ENCODE results near the gene GABBR2. TPM values are rescaled to one million over a fixed set of nuclear protein-coding genes. Genes with fewer than 3 reads are reported as not detected.
"Not testable (repeated sequence)": the region's sequence is repeated elsewhere in the genome, so short reads cannot be mapped to it uniquely, and the experiment has no call there.

Gene GABBR2
- total and polyA plus RNA-seq, 4 donors = 20.0 to 140 (median 93.3) TPM

- Histone ChIP-seq H3K4me1 (ENCODE audit: control insufficient read depth, insufficient read depth, low read length) (peaks cover 6% of the 10 kb centered on the region), H3K27ac (ENCODE audit: low read depth, low read length) (no peak overlapping the region), H3K36me3 (ENCODE audit: control insufficient read depth, insufficient read depth, low read length) (no peaks in the 10 kb centered on the region), H3K4me3 (ENCODE audit: low read depth, low read length) (no peak overlapping the region), H3K9me3 (ENCODE audit: control insufficient read depth, insufficient read depth, low read length) (no peaks in the 10 kb centered on the region), H3K27me3 (ENCODE audit: control insufficient read depth, insufficient read depth, low read length) (no peaks in the 10 kb centered on the region)
- DNase-seq (ENCODE audit: low read depth in 4 of 6, low spot score in 6 of 6) = no peak
- 96% methylated on average over 7 of the region's 8 CpGs for WGBS (ENCODE audit: insufficient coverage)
Measured at GRCh38 chr9:98479449-98479848, 229.3 kb downstream of the GABBR2 start.

DNA sequence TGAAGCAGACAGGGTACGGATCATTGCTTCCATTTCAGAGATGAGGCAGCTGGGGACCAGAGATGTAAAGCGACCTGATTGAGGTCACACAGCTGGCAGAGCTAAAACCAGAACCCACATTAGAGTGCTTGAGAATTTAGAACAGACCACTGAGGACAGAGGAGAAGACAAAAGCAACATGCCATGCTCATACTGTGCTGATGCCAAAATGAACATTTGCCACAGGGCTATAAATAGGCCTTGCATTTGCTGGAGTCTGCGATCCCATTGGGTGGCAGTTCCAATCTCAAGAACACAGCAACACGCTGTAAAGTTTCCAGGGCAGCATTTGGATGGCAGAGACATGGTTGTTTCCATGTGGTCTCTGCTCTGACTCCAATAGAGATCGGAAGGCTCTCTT lies 230.9 kb downstream of the GABBR2 start:
- H3K27ac ChIP-seq (ENCODE audit: low read depth, low read length) = no peak overlapping the region
- H3K4me1 ChIP-seq (ENCODE audit: control insufficient read depth, insufficient read depth, low read length) = no peaks in the 10 kb centered on the region
- H3K27me3 ChIP-seq (ENCODE audit: control insufficient read depth, insufficient read depth, low read length) = no peaks in the 10 kb centered on the region
- H3K36me3 ChIP-seq (ENCODE audit: control insufficient read depth, insufficient read depth, low read length) = no peaks in the 10 kb centered on the region
- no peaks in the 10 kb centered on the region for H3K9me3 ChIP-seq (ENCODE audit: control insufficient read depth, insufficient read depth, low read length)
- H3K4me3 ChIP-seq (ENCODE audit: low read depth, low read length) = no peak overlapping the region
- WGBS (ENCODE audit: insufficient coverage) = 77% methylated on average over 5 of the region's 5 CpGs
- peak in 1 of 6 donors; percentile 77 for DNase-seq (ENCODE audit: low read depth in 4 of 6, low spot score in 6 of 6)

DNA sequence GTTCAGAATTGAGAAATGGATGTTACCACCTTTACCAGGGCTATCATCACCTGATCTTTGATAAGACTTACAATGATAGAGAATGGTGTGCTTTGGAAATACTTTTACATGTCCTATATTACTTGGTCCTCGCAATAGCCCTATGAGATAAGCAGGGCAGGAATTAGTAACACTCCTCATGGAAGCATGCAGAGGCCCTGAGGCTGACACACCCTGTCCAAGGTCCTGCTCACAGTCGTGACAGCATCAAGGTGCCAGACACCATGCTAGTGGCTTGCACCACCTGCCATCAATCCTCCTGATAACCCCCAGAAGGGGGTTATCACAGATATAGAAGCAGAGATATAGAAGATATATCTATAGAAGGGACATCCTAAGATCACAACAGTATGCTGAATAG lies 236.5 kb downstream of the GABBR2 start:
- Histone ChIP-seq H3K9me3 (ENCODE audit: control insufficient read depth, insufficient read depth, low read length) (no peaks in the 10 kb centered on the region), H3K36me3 (ENCODE audit: control insufficient read depth, insufficient read depth, low read length) (no peaks in the 10 kb centered on the region), H3K27me3 (ENCODE audit: control insufficient read depth, insufficient read depth, low read length) (no peaks in the 10 kb centered on the region), H3K4me3 (ENCODE audit: low read depth, low read length) (no peak overlapping the region), H3K27ac (ENCODE audit: low read depth, low read length) (no peak overlapping the region), H3K4me1 (ENCODE audit: control insufficient read depth, insufficient read depth, low read length) (no peaks in the 10 kb centered on the region)
- WGBS (ENCODE audit: insufficient coverage) = 100% methylated on average over 1 of the region's 2 CpGs
- DNase-seq (ENCODE audit: low read depth in 4 of 6, low spot score in 6 of 6) = no peak

DNA sequence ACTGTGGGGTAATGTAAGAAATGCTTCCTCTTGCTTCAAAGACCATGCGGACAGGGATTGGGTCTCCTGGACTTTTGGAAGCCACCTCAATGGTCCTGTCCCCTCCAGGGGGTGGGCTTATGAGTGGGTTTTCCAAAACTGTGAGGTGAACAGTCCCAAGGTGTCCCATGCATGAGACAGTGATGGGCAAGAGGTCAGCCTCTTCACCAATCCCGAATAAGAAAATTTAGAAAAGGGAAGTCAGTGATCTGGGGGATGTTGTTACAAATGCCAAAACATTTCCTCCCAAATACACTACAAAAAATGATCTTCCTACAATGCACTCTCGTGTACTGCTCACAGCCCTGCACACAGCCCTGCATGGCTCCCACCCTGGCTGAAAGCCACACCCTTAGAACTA lies 237.6 kb downstream of the GABBR2 start:
- no peaks in the 10 kb centered on the region for H3K4me1 ChIP-seq (ENCODE audit: control insufficient read depth, insufficient read depth, low read length)
- no peaks in the 10 kb centered on the region for H3K9me3 ChIP-seq (ENCODE audit: control insufficient read depth, insufficient read depth, low read length)
- no peaks in the 10 kb centered on the region for H3K27me3 ChIP-seq (ENCODE audit: control insufficient read depth, insufficient read depth, low read length)
- DNase-seq (ENCODE audit: low read depth in 4 of 6, low spot score in 6 of 6) = no peak
- WGBS (ENCODE audit: insufficient coverage) = 92% methylated on average over 2 of the region's 3 CpGs
- no peak overlapping the region for H3K27ac ChIP-seq (ENCODE audit: low read depth, low read length)
- no peaks in the 10 kb centered on the region for H3K36me3 ChIP-seq (ENCODE audit: control insufficient read depth, insufficient read depth, low read length)
- H3K4me3 ChIP-seq (ENCODE audit: low read depth, low read length) = no peak overlapping the region

DNA sequence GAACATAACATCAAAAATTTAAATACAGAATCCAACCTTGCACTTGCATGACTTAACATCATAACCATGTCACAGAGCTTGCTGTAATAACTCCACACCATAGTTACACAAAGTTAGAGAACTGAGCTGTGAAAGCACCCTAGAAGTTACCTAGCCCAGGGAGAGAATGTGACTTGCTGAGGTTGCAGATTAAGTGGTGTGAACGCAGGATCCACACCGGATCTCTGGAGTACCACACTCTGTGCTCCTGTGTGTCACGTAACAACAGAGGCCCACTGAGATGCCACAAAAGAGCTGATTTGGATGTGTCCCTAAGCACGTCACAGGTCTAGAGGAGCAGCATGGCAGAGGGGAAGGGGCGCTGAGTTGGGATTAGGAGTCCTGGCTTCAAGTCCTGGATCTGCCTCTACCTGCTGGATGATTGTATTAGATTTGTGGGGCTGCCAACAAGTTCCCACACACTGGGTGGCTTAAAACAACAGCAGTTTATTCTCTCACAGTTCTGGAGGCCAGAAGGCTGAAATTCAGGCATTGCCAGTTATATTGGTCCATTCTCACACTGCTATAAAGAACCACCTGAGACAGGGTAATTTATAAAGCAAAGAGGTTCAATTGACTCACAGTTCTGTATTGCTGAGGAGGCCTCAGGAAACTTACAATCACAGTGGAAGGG lies 240.0 kb downstream of the GABBR2 start:
- DNase-seq (ENCODE audit: low read depth in 4 of 6, low spot score in 6 of 6) = no peak
- no peak overlapping the region for H3K4me3 ChIP-seq (ENCODE audit: low read depth, low read length)
- H3K27ac ChIP-seq (ENCODE audit: low read depth, low read length) = no peak overlapping the region
- 82% methylated on average over 4 of the region's 5 CpGs for WGBS (ENCODE audit: insufficient coverage)
- H3K4me1 ChIP-seq (ENCODE audit: control insufficient read depth, insufficient read depth, low read length) = no peaks in the 10 kb centered on the region
- H3K9me3 ChIP-seq (ENCODE audit: control insufficient read depth, insufficient read depth, low read length) = no peaks in the 10 kb centered on the region
- peaks cover 9% of the 10 kb centered on the region for H3K36me3 ChIP-seq (ENCODE audit: control insufficient read depth, insufficient read depth, low read length)
- H3K27me3 ChIP-seq (ENCODE audit: control insufficient read depth, insufficient read depth, low read length) = no peaks in the 10 kb centered on the region

DNA sequence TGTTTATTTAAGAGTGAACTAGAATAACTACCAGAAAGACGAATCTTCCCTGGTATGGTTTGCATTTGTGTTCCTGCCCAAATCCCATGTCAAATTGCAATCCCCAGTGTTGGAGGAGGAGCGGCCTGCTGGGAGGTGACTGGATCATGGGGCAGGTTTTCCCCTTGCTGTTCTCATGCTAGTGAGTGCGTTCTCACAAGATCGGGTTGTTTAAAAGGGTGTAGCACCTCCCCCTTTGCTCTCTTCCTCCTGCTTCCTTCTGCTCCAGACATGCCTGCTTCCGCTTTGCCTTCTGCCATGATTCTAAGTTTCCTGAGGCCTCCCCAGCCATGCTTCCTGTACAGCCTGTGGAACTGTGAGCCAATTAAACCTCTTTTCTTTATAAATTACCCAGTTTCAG lies 242.9 kb downstream of the GABBR2 start:
- DNase-seq (ENCODE audit: low read depth in 4 of 6, low spot score in 6 of 6) = no peak
- Histone ChIP-seq H3K36me3 (ENCODE audit: control insufficient read depth, insufficient read depth, low read length) (peaks cover 16% of the 10 kb centered on the region), H3K27me3 (ENCODE audit: control insufficient read depth, insufficient read depth, low read length) (no peaks in the 10 kb centered on the region), H3K4me3 (ENCODE audit: low read depth, low read length) (no peak overlapping the region), H3K9me3 (ENCODE audit: control insufficient read depth, insufficient read depth, low read length) (peaks cover 5% of the 10 kb centered on the region), H3K4me1 (ENCODE audit: control insufficient read depth, insufficient read depth, low read length) (no peaks in the 10 kb centered on the region), H3K27ac (ENCODE audit: low read depth, low read length) (no peak overlapping the region)
- WGBS (ENCODE audit: insufficient coverage) = 94% methylated on average over 2 of the region's 5 CpGs

- not testable (repeated sequence) for H3K27ac ChIP-seq (ENCODE audit: low read depth, low read length); DNase-seq (ENCODE audit: low read depth in 4 of 6, low spot score in 6 of 6); H3K27me3 ChIP-seq (ENCODE audit: control insufficient read depth, insufficient read depth, low read length); H3K4me3 ChIP-seq (ENCODE audit: low read depth, low read length); H3K4me1 ChIP-seq (ENCODE audit: control insufficient read depth, insufficient read depth, low read length)
- H3K9me3 ChIP-seq (ENCODE audit: control insufficient read depth, insufficient read depth, low read length) = peaks cover 12% of the 10 kb centered on the region
- WGBS (ENCODE audit: insufficient coverage) = over 99% methylated on average over 17 of the region's 30 CpGs
- H3K36me3 ChIP-seq (ENCODE audit: control insufficient read depth, insufficient read depth, low read length) = peaks cover 16% of the 10 kb centered on the region
Measured at GRCh38 chr9:98464156-98464690, 244.5 kb downstream of the GABBR2 start.

DNA sequence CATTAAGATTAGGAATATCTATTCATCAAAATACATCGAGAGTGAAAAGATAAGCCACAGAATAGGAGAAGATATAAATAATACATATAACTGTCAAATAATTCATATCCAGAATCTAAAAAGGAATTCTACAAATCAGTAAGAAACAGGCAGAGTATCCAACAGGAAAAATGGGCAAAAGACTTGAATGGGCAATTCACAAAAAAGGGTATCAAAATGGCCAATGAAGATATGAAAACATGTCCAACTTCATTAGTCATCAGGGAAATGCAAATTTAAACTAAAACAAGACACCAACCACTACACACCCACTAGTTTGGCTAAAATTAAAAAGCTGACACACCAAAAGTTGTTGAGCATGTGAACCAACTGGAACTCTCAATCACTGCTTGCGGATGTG lies 246.4 kb downstream of the GABBR2 start:
- Histone ChIP-seq H3K27me3 (ENCODE audit: control insufficient read depth, insufficient read depth, low read length) (no peaks in the 10 kb centered on the region), H3K9me3 (ENCODE audit: control insufficient read depth, insufficient read depth, low read length) (peaks cover 12% of the 10 kb centered on the region), H3K4me3 (ENCODE audit: low read depth, low read length) (no peak overlapping the region), H3K27ac (ENCODE audit: low read depth, low read length) (no peak overlapping the region), H3K4me1 (ENCODE audit: control insufficient read depth, insufficient read depth, low read length) (no peaks in the 10 kb centered on the region), H3K36me3 (ENCODE audit: control insufficient read depth, insufficient read depth, low read length) (peaks cover 19% of the 10 kb centered on the region)
- WGBS (ENCODE audit: insufficient coverage) = 100% methylated on average over 1 of the region's 2 CpGs
- DNase-seq (ENCODE audit: low read depth in 4 of 6, low spot score in 6 of 6) = no peak

- no peak for DNase-seq (ENCODE audit: low read depth in 4 of 6, low spot score in 6 of 6)
- H3K4me3 ChIP-seq (ENCODE audit: low read depth, low read length) = no peak overlapping the region
- peaks cover 12% of the 10 kb centered on the region for H3K9me3 ChIP-seq (ENCODE audit: control insufficient read depth, insufficient read depth, low read length)
- H3K4me1 ChIP-seq (ENCODE audit: control insufficient read depth, insufficient read depth, low read length) = peaks cover 5% of the 10 kb centered on the region
- H3K27ac ChIP-seq (ENCODE audit: low read depth, low read length) = no peak overlapping the region
- no peaks in the 10 kb centered on the region for H3K27me3 ChIP-seq (ENCODE audit: control insufficient read depth, insufficient read depth, low read length)
- peaks cover 17% of the 10 kb centered on the region for H3K36me3 ChIP-seq (ENCODE audit: control insufficient read depth, insufficient read depth, low read length)
Measured at GRCh38 chr9:98460704-98461103, 248.0 kb downstream of the GABBR2 start.

DNA sequence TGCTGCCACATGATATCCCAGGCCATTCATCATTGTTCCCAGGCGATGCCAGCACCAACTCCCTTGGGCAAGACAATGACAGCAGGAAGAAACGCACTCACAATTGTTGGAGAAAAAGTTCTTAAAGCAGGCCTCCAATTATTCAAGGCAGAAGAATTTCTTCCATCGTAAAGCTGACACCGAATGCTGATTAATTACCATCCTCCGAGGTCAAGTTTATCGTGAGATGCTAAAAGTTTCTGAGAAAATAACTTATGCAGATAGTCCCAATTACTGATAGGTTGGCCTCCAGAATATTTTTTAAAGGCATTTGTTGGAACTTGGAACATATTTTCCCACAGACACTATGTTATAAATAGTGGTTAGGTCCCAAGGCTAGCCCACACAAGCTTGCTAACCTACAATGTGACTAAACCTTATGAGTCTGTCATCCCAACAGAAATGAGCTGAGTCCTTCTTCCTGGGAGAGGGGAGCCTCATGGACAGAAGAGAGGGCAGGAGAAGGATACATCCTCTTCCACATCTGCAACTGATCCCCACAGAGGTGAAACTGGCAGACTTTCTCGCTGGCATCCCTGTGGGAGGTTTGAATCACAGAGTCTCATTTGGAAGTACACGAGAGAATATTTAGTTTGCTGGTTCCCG lies 250.9 kb downstream of the GABBR2 start:
- Histone ChIP-seq H3K27ac (ENCODE audit: low read depth, low read length) (no peak overlapping the region), H3K4me3 (ENCODE audit: low read depth, low read length) (no peak overlapping the region), H3K4me1 (ENCODE audit: control insufficient read depth, insufficient read depth, low read length) (peaks cover 24% of the 10 kb centered on the region), H3K27me3 (ENCODE audit: control insufficient read depth, insufficient read depth, low read length) (no peaks in the 10 kb centered on the region), H3K9me3 (ENCODE audit: control insufficient read depth, insufficient read depth, low read length) (peaks cover 12% of the 10 kb centered on the region), H3K36me3 (ENCODE audit: control insufficient read depth, insufficient read depth, low read length) (peaks cover 17% of the 10 kb centered on the region)
- no peak for DNase-seq (ENCODE audit: low read depth in 4 of 6, low spot score in 6 of 6)
- 41% methylated on average over 8 of the region's 9 CpGs for WGBS (ENCODE audit: insufficient coverage)

All from spinal cord (tissue), 10 donors.